ENCODE data around the gene KIAA1614. TPM values are rescaled to one million over a fixed set of nuclear protein-coding genes. Genes with fewer than 3 reads are reported as not detected.
"Not testable (repeated sequence)": the region's sequence is repeated elsewhere in the genome, so short reads cannot be mapped to it uniquely, and the experiment has no call there.

Gene KIAA1614
- total RNA-seq, 1 donor from 2014 or later = 6.6 TPM

DNA sequence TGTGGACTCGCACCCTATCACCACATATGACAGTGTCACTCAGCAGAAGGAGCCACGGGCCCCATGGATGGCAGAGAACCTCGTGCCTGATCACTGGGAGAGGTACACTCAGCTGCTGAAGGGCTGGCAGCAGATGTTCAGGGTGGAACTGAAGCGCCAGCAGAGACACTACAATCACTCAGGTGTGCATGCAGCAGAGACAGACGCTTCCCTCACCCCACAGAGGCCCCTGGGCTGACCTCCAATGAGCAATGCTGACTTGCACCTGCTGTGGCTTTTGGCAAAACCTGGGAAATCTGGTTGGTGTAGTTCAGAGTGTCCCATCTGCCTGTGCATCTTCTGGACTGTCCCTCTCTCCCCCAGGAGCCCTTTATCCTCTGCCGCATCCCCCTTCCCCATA, 51.9 kb downstream of the KIAA1614 start:
- H3K36me3 Mint-ChIP-seq (ENCODE audit: unreplicated experiment) = peaks cover 30% of the 10 kb centered on the region
- peaks cover 10% of the 10 kb centered on the region for H3K4me1 Mint-ChIP-seq (ENCODE audit: unreplicated experiment)
- H3K27me3 Mint-ChIP-seq (ENCODE audit: unreplicated experiment) = no peaks in the 10 kb centered on the region
- no peak overlapping the region for H3K27ac Mint-ChIP-seq (ENCODE audit: unreplicated experiment)
- no peaks in the 10 kb centered on the region for H3K9me3 Mint-ChIP-seq (ENCODE audit: unreplicated experiment)
- H3K4me3 Mint-ChIP-seq (ENCODE audit: unreplicated experiment) = no peak overlapping the region
- no peak for DNase-seq (ENCODE audit: extremely low spot score, unreplicated experiment)
- TF ChIP-seq CTCF (IDR thresholded peaks at IDR 0.05) = no peak

GRCh38 chr1:180966312-180966711, 53.6 kb downstream of the KIAA1614 start:
- Mint-ChIP-seq H3K4me1 (ENCODE audit: unreplicated experiment) (peaks cover 10% of the 10 kb centered on the region), H3K4me3 (ENCODE audit: unreplicated experiment) (no peak overlapping the region), H3K27me3 (ENCODE audit: unreplicated experiment) (no peaks in the 10 kb centered on the region), H3K9me3 (ENCODE audit: unreplicated experiment) (no peaks in the 10 kb centered on the region), H3K36me3 (ENCODE audit: unreplicated experiment) (peaks cover 32% of the 10 kb centered on the region), H3K27ac (ENCODE audit: unreplicated experiment) (no peak overlapping the region)
- DNase-seq (ENCODE audit: extremely low spot score, unreplicated experiment) = no peak
- TF ChIP-seq CTCF (IDR thresholded peaks at IDR 0.05) = no peak

GRCh38 chr1:180966744-180967536, 54.2 kb downstream of the KIAA1614 start:
- Mint-ChIP-seq H3K27ac (ENCODE audit: unreplicated experiment) (no peak overlapping the region), H3K4me1 (ENCODE audit: unreplicated experiment) (peaks cover 5% of the 10 kb centered on the region), H3K36me3 (ENCODE audit: unreplicated experiment) (peaks cover 37% of the 10 kb centered on the region), H3K27me3 (ENCODE audit: unreplicated experiment) (no peaks in the 10 kb centered on the region), H3K4me3 (ENCODE audit: unreplicated experiment) (no peak overlapping the region), H3K9me3 (ENCODE audit: unreplicated experiment) (no peaks in the 10 kb centered on the region)
- TF ChIP-seq CTCF (IDR thresholded peaks at IDR 0.05) = no peak
- no peak for DNase-seq (ENCODE audit: extremely low spot score, unreplicated experiment)

DNA sequence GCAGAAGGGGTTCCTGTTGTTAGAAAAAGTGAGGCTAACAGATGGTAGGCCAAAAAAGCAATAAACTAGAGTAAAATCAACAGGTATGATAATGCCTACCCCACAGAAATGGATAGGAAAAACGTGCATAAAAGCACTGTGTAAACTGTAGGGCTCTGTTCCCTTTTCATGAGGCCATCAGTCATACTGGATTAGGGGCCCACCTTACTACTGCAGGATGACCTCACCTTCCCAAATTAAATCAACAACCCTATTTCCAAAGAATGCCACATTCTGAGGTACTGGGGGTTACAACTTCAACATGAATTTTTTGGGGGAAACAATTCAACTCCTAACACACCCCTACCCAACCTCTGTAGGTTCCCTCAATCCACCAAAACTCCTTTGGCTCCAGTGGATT, 54.9 kb downstream of the KIAA1614 start:
- Mint-ChIP-seq H3K27me3 (ENCODE audit: unreplicated experiment) (no peaks in the 10 kb centered on the region), H3K27ac (ENCODE audit: unreplicated experiment) (no peak overlapping the region), H3K9me3 (ENCODE audit: unreplicated experiment) (no peaks in the 10 kb centered on the region), H3K4me1 (ENCODE audit: unreplicated experiment) (peaks cover 3% of the 10 kb centered on the region), H3K36me3 (ENCODE audit: unreplicated experiment) (peaks cover 41% of the 10 kb centered on the region), H3K4me3 (ENCODE audit: unreplicated experiment) (no peak overlapping the region)
- TF ChIP-seq CTCF (IDR thresholded peaks at IDR 0.05) = no peak
- DNase-seq (ENCODE audit: extremely low spot score, unreplicated experiment) = no peak

DNA sequence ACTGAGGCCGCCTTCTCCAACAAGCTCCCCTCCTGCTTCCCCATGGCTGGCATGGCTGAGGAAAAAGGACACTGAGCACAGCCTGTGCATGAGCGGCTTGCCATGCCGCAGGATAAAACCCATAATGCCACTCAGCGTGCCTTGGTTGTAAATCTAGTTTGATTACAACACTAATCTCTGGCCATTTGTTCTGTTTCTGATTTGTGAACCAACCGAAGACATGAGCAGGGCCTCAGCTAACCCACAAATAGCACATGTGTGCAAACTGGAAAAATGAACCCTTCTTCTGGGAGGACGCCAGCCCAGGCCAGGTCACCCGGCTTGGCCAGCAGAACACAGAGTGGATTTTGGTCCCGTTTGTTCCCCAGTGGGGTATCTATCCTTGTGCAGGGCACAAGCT, 56.1 kb downstream of the KIAA1614 start:
- H3K36me3 Mint-ChIP-seq (ENCODE audit: unreplicated experiment) = peaks cover 54% of the 10 kb centered on the region
- not testable (repeated sequence) for H3K27ac Mint-ChIP-seq (ENCODE audit: unreplicated experiment); H3K27me3 Mint-ChIP-seq (ENCODE audit: unreplicated experiment); DNase-seq (ENCODE audit: extremely low spot score, unreplicated experiment); H3K9me3 Mint-ChIP-seq (ENCODE audit: unreplicated experiment); H3K4me3 Mint-ChIP-seq (ENCODE audit: unreplicated experiment); H3K4me1 Mint-ChIP-seq (ENCODE audit: unreplicated experiment)
